Measurements from ENCODE around the gene MAP3K5. TPM values are rescaled to one million over a fixed set of nuclear protein-coding genes. Genes with fewer than 3 reads are reported as not detected.
A peak's percentile ranks its signal among the peaks of the same experiment; 100 is the strongest.
"Not testable (repeated sequence)": the region's sequence is repeated elsewhere in the genome, so short reads cannot be mapped to it uniquely, and the experiment has no call there.

Gene MAP3K5
- total RNA-seq, 1 donor from 2014 or later = 1.7 TPM

GRCh38 chr6:136816656-136817055, 24.4 kb upstream of the MAP3K5 start:
- TF ChIP-seq EZH2 (IDR thresholded peaks at IDR 0.05; ENCODE audit: insufficient read depth, low read length) (no peak), CTCF (IDR thresholded peaks at IDR 0.05; ENCODE audit: insufficient read depth, low read depth, low read length) (no peak)
- H3K36me3 Mint-ChIP-seq (ENCODE audit: low read depth, unreplicated experiment) = no peaks in the 10 kb centered on the region
- Histone ChIP-seq H3K36me3 (ENCODE audit: insufficient read depth, low read length) (no peaks in the 10 kb centered on the region), H3K4me1 (ENCODE audit: insufficient read depth, low read length) (peaks cover 6% of the 10 kb centered on the region), H3K27me3 (ENCODE audit: insufficient read depth, low read length) (no peaks in the 10 kb centered on the region), H3K9me3 (ENCODE audit: insufficient read depth, low read depth, low read length) (no peaks in the 10 kb centered on the region), H3K79me2 (ENCODE audit: insufficient read depth, low read length) (no peaks in the 10 kb centered on the region), H3K9ac (ENCODE audit: low read length) (no peak overlapping the region), H3K4me3 (ENCODE audit: insufficient read depth, low read depth, low read length) (no peak overlapping the region), H4K20me1 (ENCODE audit: insufficient read depth, low read length) (no peaks in the 10 kb centered on the region), H3K4me2 (ENCODE audit: low read length) (no peak overlapping the region), H2AFZ (ENCODE audit: low read depth, low read length) (no peak overlapping the region), H3K27ac (ENCODE audit: low read depth, low read length) (no peak overlapping the region)
- FAIRE-seq = no peak
- peaks cover 3% of the 10 kb centered on the region for H3K27me3 Mint-ChIP-seq (ENCODE audit: low read depth, unreplicated experiment)
- H3K4me1 Mint-ChIP-seq (ENCODE audit: low read depth, unreplicated experiment) = peaks cover 6% of the 10 kb centered on the region
- H3K27ac Mint-ChIP-seq (ENCODE audit: unreplicated experiment) = no peak overlapping the region
- H3K4me3 Mint-ChIP-seq (ENCODE audit: unreplicated experiment) = no peak overlapping the region
- no peak for DNase-seq (ENCODE audit: low read depth)
- no peaks in the 10 kb centered on the region for H3K9me3 Mint-ChIP-seq (ENCODE audit: unreplicated experiment)

DNA sequence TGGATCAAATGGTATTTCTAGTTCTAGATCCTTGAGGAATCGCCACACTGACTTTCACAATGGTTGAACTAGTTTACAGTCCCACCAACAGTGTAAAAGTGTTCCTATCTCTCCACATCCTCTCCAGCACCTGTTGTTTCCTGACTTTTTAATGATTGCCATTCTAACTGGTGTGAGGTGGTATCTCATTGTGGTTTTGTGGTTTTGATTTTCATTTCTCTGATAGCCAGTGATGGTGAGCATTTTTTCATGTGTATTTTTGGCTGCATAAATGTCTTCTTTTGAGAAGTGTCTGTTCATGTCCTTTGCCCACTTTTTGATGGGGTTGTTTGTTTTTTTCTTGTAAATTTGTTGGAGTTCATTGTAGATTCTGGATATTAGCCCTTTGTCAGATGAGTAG, 23.3 kb upstream of the MAP3K5 start:
- not testable (repeated sequence) for H3K27me3 Mint-ChIP-seq (ENCODE audit: low read depth, unreplicated experiment); DNase-seq (ENCODE audit: low read depth); H3K9me3 Mint-ChIP-seq (ENCODE audit: unreplicated experiment)

DNA sequence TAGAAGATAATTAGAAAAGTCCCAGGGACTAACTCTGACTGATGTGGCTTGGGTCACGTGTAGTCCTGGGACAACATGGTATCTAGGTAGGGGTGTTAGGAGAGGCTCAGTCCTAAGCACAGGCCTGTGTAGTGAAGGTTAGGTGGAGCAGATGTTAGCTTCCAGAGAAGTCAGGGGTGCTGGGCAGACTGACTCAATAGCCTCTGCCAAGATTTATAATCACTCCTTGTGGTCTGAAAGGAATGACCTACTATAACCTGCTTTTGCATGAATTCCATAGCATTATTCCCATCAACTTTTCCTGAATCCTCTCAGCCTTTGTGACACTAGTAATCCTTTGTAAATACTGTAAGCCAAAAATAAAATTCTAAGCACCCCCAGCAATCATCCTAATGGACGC, 19.9 kb upstream of the MAP3K5 start:
- no peak overlapping the region for H3K27ac ChIP-seq (ENCODE audit: low read depth, low read length)
- peaks cover 6% of the 10 kb centered on the region for H3K4me1 ChIP-seq (ENCODE audit: insufficient read depth, low read length)
- no peaks in the 10 kb centered on the region for H3K79me2 ChIP-seq (ENCODE audit: insufficient read depth, low read length)
- H3K9ac ChIP-seq (ENCODE audit: low read length) = no peak overlapping the region
- FAIRE-seq = no peak
- no peak overlapping the region for H2AFZ ChIP-seq (ENCODE audit: low read depth, low read length)
- H3K4me1 Mint-ChIP-seq (ENCODE audit: low read depth, unreplicated experiment) = peaks cover 9% of the 10 kb centered on the region
- H3K27me3 Mint-ChIP-seq (ENCODE audit: low read depth, unreplicated experiment) = peaks cover 2% of the 10 kb centered on the region
- DNase-seq (ENCODE audit: low read depth) = peak; percentile 66
- TF ChIP-seq EZH2 (IDR thresholded peaks at IDR 0.05; ENCODE audit: insufficient read depth, low read length) = no peak
- TF ChIP-seq CTCF (IDR thresholded peaks at IDR 0.05; ENCODE audit: insufficient read depth, low read depth, low read length) = no peak
- H3K36me3 ChIP-seq (ENCODE audit: insufficient read depth, low read length) = no peaks in the 10 kb centered on the region
- H3K9me3 ChIP-seq (ENCODE audit: insufficient read depth, low read depth, low read length) = no peaks in the 10 kb centered on the region
- H3K4me3 Mint-ChIP-seq (ENCODE audit: unreplicated experiment) = no peak overlapping the region
- no peaks in the 10 kb centered on the region for H3K27me3 ChIP-seq (ENCODE audit: insufficient read depth, low read length)
- no peaks in the 10 kb centered on the region for H3K36me3 Mint-ChIP-seq (ENCODE audit: low read depth, unreplicated experiment)
- H3K27ac Mint-ChIP-seq (ENCODE audit: unreplicated experiment) = peak overlapping the region; percentile 53
- no peak overlapping the region for H3K4me3 ChIP-seq (ENCODE audit: insufficient read depth, low read depth, low read length)
- H3K4me2 ChIP-seq (ENCODE audit: low read length) = peak overlapping the region; percentile 22
- no peaks in the 10 kb centered on the region for H4K20me1 ChIP-seq (ENCODE audit: insufficient read depth, low read length)
- H3K9me3 Mint-ChIP-seq (ENCODE audit: unreplicated experiment) = no peaks in the 10 kb centered on the region

More for the DNA sequence above, 23.3 kb upstream of the MAP3K5 start:
- not testable (repeated sequence) for H3K9me3 ChIP-seq (ENCODE audit: insufficient read depth, low read depth, low read length); H3K4me1 ChIP-seq (ENCODE audit: insufficient read depth, low read length); H3K36me3 ChIP-seq (ENCODE audit: insufficient read depth, low read length); FAIRE-seq; H3K4me3 ChIP-seq (ENCODE audit: insufficient read depth, low read depth, low read length); H4K20me1 ChIP-seq (ENCODE audit: insufficient read depth, low read length); H3K4me1 Mint-ChIP-seq (ENCODE audit: low read depth, unreplicated experiment); H3K27ac ChIP-seq (ENCODE audit: low read depth, low read length); H2AFZ ChIP-seq (ENCODE audit: low read depth, low read length); H3K9ac ChIP-seq (ENCODE audit: low read length); H3K27me3 ChIP-seq (ENCODE audit: insufficient read depth, low read length); H3K79me2 ChIP-seq (ENCODE audit: insufficient read depth, low read length); H3K36me3 Mint-ChIP-seq (ENCODE audit: low read depth, unreplicated experiment); H3K4me3 Mint-ChIP-seq (ENCODE audit: unreplicated experiment); H3K4me2 ChIP-seq (ENCODE audit: low read length); H3K27ac Mint-ChIP-seq (ENCODE audit: unreplicated experiment)
